ENCODE data around the gene ZNF367.

ZNF367 gene

DNA sequence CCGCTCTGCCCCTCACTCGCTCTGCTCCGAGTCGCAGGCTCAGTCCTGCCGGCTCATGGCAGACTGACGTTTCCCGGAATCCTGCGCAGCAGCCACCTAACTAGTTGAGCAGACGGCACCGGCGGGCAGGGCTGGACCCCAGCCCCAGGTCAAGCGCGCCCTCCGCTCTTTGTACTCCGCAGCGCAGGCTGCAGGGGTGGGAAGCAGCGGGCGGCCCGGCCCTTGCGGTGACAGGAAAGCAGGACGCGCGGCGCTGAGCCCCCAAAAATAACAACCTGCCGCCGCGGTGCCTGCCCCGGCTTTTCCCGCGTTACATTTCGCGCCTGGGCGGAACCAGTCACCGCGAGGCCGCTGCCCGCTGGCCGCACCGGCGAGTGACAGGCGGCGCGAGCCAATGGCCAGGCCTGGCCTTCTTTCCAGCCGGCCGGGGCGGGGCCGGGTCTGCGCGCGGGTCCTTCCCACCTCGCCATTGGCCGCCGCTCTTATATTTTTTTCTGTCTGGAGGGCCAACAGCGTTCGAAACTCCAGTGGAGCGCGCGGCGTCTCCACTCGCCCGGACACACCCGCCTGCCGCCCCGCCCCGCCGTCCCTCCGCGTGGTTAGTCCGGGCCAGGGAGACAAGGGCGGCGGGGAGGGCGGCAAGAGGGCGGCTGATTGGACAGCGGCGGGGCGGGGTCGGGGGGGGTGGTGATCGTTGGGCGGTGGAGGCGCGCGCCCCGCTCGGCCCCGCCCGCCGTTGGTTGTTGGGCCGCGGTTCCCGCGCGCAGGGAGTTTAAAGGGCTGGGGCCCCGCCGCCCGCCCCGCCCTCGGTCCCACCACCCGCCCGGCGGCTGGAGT is at the start of gene ZNF367:
Gene ZNF367 (minus strand): TSS at position 288 of the 837 bp plus-strand sequence. CDS start 338 bp downstream, outside the sequence.
- DNase-seq (ENCODE audit: low read depth): peak; percentile 78

DNA sequence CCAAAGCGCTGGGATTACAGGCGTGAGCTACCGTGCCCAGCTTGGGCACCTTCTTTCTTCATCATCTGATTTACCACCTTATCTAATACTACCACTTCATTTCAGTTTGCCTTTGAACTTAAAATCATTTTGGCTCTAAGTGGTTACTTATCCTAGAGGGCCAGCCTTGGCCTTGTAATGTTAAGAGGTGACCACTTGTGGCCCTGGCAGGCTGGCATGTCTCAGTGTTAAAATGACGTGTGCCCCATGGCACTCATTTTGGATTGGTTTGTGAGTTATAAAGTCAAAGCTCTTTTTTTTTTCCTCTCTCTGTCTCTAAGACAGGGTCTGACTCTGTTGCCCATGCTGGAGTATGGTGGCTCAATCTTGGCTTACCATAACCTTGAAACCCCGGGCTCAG is 49.6 kb upstream of the ZNF367 start:
- DNase-seq (ENCODE audit: low read depth): no peak

DNA sequence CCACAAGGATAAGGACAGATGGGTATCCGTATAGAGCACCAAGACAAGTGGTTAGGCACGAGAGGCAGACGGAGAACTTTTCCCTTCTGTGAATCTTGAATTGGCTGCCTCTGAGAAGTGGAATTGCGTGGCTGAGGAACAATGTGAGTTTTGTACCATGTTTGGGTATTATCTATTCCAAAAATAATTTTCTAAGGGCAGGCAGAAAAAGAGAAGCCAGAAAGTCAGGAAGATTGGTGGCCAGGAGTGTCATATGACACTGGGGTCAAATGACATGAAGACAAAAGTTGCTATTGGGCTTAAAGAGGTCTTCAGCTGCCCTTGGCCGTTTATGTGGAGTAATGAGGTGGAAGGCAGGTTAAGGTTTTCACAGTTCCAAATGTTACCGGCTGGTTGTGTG is 46.3 kb upstream of the ZNF367 start:
- no peak for DNase-seq (ENCODE audit: low read depth)

DNA sequence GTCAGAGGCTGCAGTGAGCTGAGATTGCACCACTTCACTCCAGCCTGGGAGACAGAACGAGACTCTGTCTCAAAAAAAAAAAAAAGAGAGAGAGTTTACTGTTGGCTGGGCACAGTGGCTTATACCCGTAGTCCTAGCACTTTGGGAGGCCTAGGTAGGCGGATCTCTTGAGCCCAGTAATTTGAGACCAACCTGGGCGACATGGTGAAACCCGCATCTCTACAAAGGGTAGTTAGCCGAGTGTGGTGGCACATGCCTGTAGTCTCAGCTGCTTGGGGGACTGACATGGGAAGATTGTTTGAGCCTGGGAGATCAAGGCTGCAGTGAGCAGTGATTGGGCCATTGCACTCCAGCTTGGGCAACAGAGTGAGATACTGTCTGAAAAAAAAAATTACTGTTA is 44.4 kb upstream of the ZNF367 start:
- no peak for DNase-seq (ENCODE audit: low read depth)

DNA sequence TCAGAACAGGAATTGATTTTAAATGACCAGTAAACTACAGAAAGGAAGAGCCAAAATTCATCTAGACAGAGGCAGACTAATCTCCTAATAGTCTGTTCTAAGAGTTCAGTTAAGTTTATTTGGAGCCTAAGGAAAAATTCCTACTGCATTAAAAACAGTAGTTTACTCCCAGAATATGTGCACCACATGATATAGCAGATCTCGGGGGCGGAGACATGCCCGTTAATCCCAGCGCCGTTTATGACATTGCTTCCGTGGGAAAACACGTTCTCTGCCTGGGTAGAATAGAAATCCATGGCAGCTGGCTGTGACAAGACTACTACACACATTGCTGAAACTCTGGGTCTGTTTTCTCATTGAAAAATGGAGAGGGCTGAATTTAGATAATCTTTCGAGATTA is 43.2 kb upstream of the ZNF367 start:
- no peak for DNase-seq (ENCODE audit: low read depth)

DNA sequence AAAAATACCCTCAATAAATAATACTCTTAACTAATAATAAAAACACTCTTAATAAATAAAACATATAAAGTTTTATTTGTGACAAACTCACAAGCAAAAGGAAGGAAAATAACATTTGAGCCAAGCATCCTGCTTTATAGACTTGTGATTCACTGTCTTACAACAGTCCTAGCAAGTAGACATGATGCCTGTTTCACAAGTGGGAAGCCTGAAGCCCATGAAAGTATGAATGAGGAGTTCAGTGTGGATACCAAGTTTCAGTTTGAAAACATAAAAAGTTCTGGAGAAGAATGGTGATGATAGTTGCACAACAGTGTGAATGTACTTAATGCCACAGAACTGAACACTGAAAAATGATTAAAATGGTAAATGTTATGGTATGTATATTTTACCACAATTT is 42.7 kb upstream of the ZNF367 start:
- no peak for DNase-seq (ENCODE audit: low read depth)

DNA sequence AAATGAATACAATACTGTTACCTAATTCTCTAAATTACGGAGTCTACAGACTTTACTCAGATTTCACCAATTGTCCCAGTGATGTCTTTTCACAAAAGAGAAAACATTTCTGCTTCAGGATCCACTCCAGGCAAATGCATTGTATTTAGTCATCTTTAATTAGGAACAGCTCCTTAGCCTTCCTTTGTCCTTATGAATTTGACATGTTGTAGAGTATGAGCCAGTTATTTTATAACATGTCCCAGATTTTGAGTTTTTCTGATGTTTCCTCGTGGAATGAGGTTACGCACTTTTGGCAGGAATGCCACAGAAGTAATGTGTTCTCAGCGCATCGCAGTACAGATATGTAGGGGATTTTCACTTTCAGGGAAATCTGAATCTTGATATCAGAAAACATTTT is 42.3 kb upstream of the ZNF367 start:
- DNase-seq (ENCODE audit: low read depth): no peak

DNA sequence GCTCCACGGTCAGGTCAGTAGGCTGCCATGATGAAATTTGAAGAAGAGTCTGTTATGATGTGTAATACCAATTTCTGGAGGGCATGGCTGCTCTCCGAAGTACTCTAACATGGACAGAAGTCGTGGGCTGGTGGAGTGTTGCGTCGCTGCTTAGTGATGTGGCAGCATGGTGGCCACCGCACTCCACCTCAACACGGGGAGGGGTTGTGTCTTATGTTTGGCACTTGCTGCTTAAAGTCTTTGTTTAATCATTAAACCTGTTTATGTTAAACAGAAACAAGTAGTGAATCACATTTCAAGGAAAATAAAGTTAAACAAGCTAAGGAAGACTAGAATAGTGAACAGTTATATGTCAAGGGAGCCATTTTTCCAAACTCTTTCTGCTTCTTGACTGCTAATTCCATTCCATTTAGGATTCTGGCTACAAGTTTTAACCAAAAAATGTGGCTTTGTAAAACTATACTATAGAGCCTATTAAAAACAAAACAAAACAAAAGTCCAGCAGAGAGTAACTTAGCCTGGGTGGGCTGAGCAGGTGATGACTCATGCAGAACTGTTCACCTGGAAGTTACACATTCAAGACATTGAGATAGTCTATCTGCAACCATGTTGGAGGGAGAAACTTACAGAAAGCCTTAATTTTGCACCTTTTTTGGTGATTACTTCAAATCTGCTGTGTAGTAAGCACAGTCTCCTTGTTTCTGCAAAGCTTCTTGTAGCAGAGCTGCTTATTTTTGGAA is 41.3 kb upstream of the ZNF367 start:
- DNase-seq (ENCODE audit: low read depth): no peak

DNA sequence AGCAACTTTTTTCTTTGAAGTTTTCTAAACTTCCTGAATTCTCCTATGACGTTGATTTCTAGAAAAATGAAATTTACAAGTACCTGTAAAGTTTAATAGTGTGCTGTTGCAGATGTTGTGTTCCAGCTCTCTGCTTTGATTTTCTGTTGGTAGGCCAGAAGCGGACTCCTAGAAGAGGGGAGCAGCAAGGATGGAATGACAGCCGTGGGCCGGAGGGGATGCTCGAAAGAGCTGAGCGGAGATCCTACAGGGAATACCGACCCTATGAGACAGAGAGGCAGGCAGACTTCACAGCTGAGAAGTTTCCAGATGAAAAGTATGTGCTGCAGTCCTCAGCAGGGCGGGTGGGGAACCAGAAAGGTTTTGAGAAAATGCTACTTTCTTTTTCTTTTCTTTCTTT is 40.1 kb upstream of the ZNF367 start:
- no peak for DNase-seq (ENCODE audit: low read depth)

DNA sequence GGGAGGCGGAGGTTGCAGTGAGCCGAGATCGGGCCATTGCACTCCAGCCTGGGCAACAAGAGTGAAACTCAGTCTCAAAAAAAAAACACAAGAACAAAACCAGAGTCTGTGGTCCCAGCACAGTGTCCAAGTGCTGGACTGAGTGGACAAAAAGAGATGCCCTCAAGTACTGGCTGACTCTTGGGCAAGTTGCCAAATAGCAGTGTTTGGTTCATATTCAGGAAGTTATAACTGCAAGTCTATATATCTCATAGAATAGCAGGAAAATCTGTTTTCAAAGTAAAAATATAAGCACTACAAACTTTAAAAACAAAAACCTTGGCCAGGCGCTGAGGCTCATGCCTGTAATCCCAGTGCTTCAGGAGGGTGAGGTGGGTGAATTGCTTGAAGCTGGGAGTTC is 39.1 kb upstream of the ZNF367 start:
- DNase-seq (ENCODE audit: low read depth): no peak

DNA sequence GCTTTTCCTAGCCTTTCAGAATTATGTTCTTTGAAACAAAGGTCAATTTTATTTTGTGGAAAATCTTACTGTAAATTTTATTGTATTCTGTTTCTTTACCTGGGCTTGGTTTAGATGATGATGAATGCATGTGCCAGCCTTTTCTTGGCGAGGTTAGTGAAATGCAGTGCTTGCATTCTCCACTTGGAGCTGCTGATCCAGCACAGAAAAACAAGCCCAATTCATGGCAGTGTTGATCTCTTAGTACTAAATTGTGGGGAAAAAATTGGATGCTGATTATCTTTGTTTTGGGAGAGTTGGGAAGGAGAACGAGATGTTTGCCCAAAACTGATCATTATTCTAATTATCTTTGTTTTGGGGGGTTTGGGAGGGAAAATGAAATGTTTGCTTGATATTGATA is 35.5 kb upstream of the ZNF367 start:
- DNase-seq (ENCODE audit: low read depth): no peak

DNA sequence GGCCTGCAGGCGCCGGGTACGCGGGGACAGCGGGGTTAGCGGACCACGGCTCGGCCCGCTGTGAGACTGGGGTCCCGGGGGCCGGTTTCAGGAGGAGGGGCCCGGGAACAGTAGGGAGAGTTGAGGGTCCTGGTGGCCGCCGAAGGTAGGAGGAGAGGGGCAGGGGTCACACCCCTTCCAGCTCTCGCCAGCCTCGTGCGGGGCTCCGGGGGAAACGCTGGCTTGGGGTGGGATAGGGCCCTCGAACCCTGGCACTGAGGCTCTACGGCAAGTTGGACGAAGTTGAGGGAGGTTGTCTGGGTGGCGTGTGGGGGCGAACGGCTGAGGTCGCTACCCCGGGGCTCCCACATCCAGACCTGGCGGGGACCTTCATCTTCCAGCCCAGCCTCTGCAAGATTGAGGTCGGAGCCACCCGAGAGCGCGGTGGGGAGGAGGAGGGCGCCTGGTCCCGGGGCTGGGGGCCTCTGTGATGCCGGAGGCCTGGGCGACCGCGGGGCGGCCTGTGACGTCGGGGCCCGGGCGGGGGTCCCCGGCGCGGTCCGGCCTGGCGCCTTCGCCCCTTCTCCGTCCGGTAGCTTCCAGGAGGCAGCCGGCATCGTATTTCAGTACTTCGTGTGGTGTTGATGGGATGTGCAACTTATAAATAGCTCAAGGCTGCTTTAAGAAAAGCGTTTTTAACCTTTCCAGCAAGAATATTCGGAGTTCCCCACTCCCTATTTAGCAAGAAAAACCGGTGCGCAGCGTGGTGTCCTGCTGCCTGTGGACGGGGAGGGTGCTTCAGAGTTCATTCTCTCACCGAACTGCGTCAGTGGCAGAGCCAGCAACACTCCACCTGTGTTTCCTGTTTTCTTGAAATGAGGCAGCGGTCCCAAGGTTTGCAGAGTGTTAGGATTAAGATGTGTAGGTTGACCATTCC is 32.7 kb upstream of the ZNF367 start:
- DNase-seq (ENCODE audit: low read depth): no peak

DNA sequence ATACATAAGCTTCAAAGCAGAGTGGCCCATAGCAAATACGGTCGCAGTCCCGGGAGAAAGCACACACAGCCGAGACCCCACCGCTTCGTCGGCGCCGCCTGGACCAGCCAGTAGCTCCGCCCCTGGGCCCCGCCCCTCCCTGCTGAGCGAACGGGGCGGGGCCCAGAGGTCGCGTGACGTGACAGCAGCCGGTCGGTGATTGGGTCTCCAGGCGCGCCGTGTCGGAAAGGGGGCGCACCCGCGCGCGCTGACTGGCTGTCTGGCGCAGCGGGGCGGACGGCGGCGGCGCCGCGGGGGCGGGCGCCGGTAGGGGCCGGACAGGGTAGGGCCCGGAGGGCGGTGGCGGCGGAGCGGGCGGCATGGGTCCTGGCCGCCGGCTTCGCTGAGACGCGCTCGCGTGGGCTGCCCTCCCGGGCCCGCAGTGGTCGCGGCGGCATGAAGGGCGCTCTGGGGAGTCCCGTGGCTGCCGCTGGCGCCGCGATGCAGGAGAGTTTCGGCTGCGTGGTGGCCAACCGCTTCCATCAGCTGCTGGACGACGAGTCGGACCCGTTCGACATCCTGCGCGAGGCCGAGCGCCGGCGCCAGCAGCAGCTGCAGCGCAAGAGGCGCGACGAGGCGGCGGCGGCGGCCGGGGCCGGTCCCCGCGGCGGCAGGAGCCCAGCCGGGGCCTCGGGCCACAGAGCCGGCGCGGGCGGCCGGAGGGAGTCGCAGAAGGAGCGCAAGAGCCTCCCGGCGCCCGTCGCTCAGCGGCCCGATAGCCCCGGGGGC is 31.9 kb upstream of the ZNF367 start, which contains the start of gene HABP4:
Gene HABP4 (plus strand): TSS at position 325 of the 768 bp plus-strand sequence. CDS start 111 bp downstream, at position 436.
- peak; percentile 65 for DNase-seq (ENCODE audit: low read depth)

DNA sequence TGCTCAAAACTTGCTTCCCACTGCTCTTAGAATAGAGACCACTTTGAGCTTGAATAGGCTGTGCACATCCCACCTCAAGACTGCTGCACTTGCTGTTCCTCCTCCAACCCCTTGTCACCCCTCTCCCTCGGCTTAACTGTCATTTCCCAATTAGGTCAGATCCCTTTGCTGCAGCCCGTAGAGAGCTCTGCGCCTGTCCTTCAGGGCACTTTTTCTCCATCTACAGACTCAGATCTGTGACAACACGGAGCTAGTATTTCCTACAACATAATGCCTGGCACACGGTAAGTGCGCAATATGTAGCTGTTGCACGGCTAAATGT is 31.3 kb upstream of the ZNF367 start:
- DNase-seq (ENCODE audit: low read depth): no peak

DNA sequence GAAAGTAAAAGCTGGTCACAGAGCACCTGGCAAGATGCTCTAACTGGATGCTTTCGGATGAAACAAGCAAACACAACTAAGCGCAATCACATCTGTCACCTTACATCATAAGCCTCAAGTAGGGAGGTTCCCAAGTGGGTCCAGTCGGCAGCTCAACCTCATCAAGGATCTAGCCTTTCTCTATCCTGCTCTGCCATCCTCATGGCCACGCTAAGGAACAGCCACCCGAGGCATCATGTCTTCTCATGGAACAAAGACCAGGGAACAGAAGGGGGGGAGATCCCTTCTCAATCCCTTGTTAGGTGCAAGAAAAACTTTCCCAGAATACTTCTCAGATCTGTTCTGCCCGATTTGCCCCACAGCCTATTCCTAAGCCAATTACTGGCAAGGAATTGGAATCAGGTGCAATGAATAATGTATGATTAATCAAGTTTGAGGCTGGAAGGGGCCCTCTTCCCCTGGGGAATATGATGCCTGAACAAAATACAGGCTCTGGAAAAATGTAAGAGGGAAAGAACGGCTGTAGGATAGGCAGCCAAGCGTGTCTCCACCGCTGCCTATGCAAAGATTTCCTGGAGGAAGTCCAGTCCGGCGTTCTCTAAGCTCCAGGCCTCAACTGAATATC is 30.5 kb upstream of the ZNF367 start:
- no peak for DNase-seq (ENCODE audit: low read depth)

DNA sequence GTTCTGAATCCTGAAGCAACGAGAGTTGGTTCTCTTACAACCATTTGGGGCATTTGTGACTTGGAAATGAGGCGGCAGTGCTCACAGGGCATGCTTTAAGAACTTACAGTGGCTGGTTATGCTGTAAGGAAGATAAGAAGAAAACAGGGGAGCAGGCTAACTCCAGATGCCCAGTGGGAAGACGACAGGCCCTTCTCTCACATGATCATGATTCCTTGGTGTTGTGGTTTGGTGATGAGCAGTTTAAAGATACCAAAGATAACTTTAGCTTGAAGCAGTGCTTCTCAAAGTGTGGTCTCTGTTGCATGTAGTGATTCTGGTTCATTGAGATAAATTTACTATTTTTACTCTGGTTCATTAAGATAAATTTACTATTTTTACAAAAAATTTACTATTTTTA is 29.2 kb upstream of the ZNF367 start:
- no peak for DNase-seq (ENCODE audit: low read depth)

DNA sequence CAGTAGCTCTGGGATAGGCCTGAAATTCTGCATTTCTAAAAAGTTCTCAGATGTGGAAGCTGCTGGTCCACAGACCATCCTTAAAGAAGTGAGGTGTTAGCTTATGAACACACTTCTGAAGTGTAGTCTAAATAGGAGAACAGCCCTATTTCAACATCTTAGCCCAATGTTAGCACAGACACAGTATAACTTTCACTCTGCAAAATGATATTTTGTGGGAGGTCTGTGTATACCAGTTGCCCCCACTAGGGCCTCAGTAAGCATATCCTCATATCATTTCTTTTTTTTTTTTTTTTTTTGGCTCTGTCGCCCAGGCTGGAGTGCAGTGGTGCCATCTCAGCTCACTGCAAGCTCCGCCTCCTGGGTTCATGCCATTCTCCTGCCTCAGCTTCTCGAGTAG is 24.3 kb upstream of the ZNF367 start:
- DNase-seq (ENCODE audit: low read depth): no peak

DNA sequence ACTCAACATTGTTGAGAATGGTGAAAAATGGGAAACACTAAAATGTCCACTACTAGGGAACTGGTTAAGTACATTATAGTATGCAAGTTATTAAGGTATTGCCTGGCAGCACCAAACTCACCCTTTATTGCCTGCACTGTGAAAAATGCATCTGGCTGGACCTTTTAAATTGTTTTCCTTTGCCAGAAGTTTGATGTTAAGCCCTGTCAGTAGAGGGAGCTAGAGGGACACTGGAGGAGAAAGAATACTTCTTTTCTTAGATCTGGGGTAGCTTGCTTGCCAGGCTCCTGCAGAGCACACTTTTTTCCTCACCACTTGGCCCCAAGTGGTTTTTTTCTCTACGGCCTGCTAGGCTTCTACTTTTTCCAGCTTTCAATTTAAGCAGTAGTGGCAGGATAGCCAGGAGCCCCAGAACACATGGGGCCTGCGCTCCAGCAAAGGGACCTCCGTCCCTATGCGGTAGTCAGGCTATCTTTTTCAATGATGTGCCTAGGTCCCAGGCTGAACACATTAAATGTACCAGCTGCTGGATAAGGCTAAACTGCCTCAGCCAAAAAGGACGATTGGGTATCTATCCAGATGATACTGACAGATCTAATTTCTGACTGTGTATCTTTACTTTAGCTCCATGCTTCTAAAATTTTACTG is 23.8 kb upstream of the ZNF367 start:
- DNase-seq (ENCODE audit: low read depth): no peak

DNA sequence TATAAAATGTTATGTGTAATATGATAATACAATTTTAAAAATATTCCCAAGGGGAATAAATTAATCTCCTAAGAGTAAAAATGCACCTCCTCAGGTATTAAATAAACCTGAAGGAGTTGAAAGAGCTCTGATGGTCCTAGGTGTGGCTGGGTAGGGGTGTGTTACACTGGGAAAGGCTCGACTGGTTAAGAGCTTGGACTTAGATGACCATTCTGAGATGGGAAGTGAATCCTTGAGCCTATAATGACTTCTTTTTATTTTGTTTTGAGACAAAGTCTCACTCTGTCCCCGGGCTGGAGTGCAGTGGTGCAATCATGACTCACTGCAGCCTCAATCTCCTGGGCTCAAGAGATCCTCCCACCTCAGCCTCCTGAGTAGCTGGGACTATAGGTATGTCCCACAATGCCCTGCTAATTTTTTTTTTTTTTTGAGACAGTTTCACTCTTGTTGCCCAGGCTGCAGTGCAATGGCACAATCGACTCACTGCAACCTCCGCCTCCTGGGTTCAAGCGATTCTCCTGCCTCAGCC is 22.6 kb upstream of the ZNF367 start:
- no peak for DNase-seq (ENCODE audit: low read depth)

DNA sequence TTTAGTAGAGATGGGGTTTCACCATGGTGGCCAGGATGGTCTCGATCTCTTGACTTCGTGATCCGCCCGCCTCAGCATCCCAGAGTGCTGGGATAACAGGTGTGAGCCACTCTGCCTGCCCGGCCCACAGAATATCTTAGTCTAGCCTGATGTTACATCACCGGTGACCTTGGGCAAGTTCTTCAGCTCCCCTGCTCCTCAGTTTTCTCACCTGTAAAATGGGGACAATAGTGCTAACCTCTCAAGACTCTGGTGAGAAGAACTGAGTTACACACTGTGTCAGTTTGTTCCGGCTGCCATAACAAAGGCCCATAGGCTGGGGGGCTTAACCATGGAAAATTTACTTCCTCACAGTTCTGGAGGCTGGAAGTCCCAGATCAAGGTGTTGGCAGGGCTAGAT is 19.3 kb upstream of the ZNF367 start:
- no peak for DNase-seq (ENCODE audit: low read depth)
